Heart right ventricle (tissue), 16 donors: Measurements from ENCODE around the gene DDX24. TPM values are rescaled to one million over a fixed set of nuclear protein-coding genes. Genes with fewer than 3 reads are reported as not detected.

ENCODE experiments used
- ATAC-seq, 8 donors: fragments of 200-7000 bp; cut with Tn5 transposase; one replicate each; pipeline ENCODE4 v1.9.1; 2020; ENCODE audit warnings: mild to moderate bottlenecking in 8 of 8, moderate library complexity in 8 of 8, moderate number of reproducible peaks in 1 of 8
- DNase-seq, 2 donors: peaks; one replicate each; pipeline ENCODE4 v3.0.0-alpha.2; 2020
- H3K27ac ChIP-seq, 10 donors: fragments of 200-600 bp; sonication (generic) in 2 of 10; one replicate each; pipeline versions ENCODE4 v1.5.0 to v1.8.0; 2020 to 2022; ENCODE audit warnings: mild to moderate bottlenecking in 3 of 10
- H3K27me3 ChIP-seq, 7 donors: fragments of 200-600 bp; one replicate each; pipeline ENCODE4 v1.8.0; 2021 to 2022; ENCODE audit warnings: mild to moderate bottlenecking in 2 of 7
- H3K36me3 ChIP-seq, 9 donors: fragments of 200-600 bp; sonication (generic) in 1 of 9; one replicate each; pipeline versions ENCODE4 v1.5.0 to v1.8.0; 2020 to 2022; ENCODE audit warnings: mild to moderate bottlenecking in 2 of 9
- H3K4me1 ChIP-seq, 9 donors: fragments of 200-600 bp; sonication (generic) in 1 of 9; one replicate each; pipeline versions ENCODE4 v1.5.0 to v1.8.0; 2020 to 2022; ENCODE audit warnings: mild to moderate bottlenecking in 4 of 9
- H3K4me3 ChIP-seq, 10 donors: fragments of 200-600 bp; sonication (generic) in 2 of 10; one replicate each; pipeline versions ENCODE4 v1.5.0 to v1.8.0; 2020 to 2022; ENCODE audit warnings: mild to moderate bottlenecking in 7 of 10, moderate library complexity in 2 of 10
- H3K9me3 ChIP-seq, 11 donors: fragments of 200-600 bp in 10 of 11; sonication (generic) in 2 of 11; one replicate each; pipeline versions ENCODE4 v1.5.0 to v1.8.0; 2013 to 2022; ENCODE audit warnings: mild to moderate bottlenecking in 2 of 11, control low read depth in 1 of 11, moderate library complexity in 1 of 11
- CTCF ChIP-seq, 9 donors: fragments of 200-600 bp; sonication (generic) in 2 of 9; IDR thresholded peaks; one replicate each; pipeline versions ENCODE4 v1.5.0 to v1.8.0; 2021 to 2022; ENCODE audit warnings: antibody characterized with exemption in 9 of 9, mild to moderate bottlenecking in 5 of 9, moderate library complexity in 1 of 9
- WGBS, 2 donors: extraction: QIAGEN DNeasy Blood & Tissue Kit; methylation state at CpG; one replicate each; pipeline ENCODE4 v1.1.7; 2013; ENCODE audit warnings: inconsistent platforms in 1 of 2; 5-methylcytosine and 5-hydroxymethylcytosine counted together
- intact Hi-C, 10 donors: fragments of 100-400 bp; cut with DNase I; formaldehyde crosslinking; loops; one replicate each; pipeline versions ENCODE4 v1.11.1 to v1.14.2; 2022
- polyA plus RNA-seq, 2 donors: library from polyadenylated mRNA; stranded (reverse); fragments of 200-250 nt; gene quantifications; one replicate each; pipeline ENCODE4 v1.2.3, GENCODE V29; 2013
- total RNA-seq, 10 donors: library from RNA; stranded (reverse); fragmentation: NEBNext Ultra II Directional in 3 of 10; extraction: Animal tissue kit (Norgen Biotek cat#: 25700) in 3 of 10; gene quantifications; one replicate each; pipeline versions ENCODE4 v1.2.1 to v1.2.4, GENCODE V29; 2021 to 2023
- donor health status: Arrhythmogenic right ventricular cardiomyopathy.
- donor health status: ischemic (EF 13 %, LVEDD 7.1; RV severe dilation, severe dysfunction).
- donor health status: healthy with polysubstance abuse.
- donor health status: DM: no; HTN: yes; CAD: no.
- donor health status: DM: no; HTN: no; CAD: no.
- donor health status: ischemic (EF 25% LVEDD 6.9; RV normal size, moderate dysfunction).
- donor health status: ischemic (EF 25% LVEDD 5.7; RV mildly dilated, moderate dysfunction).
- donor health status: healthy.
- donor health status: DM: yes; HTN: yes; CAD: no.
- donor health status: Ischemic cardiomyopathy.
- donor health status: ischemic (EF 35%, LVEDD 5.7; RV mildly dilated, moderate dysfunction).
- donor health status: nonischemic (EF 11% LVEDD 7.7; RV severe dilation, severe dysfunction).
- donor health status: DM: yes; HTN: yes; CAD: no.
- donor health status: PGD.
- donor health status: ischemic (EF 29% LVEDD 5.4; RV normal size, mild dysfunction).
- donor health status: nonischemic (EF 23%, LVEDD 6.1; RV moderate dilation, normal function).

DDX24 gene
- total and polyA plus RNA-seq, 12 donors = 94.1 to 269 (median 234) TPM

DNA sequence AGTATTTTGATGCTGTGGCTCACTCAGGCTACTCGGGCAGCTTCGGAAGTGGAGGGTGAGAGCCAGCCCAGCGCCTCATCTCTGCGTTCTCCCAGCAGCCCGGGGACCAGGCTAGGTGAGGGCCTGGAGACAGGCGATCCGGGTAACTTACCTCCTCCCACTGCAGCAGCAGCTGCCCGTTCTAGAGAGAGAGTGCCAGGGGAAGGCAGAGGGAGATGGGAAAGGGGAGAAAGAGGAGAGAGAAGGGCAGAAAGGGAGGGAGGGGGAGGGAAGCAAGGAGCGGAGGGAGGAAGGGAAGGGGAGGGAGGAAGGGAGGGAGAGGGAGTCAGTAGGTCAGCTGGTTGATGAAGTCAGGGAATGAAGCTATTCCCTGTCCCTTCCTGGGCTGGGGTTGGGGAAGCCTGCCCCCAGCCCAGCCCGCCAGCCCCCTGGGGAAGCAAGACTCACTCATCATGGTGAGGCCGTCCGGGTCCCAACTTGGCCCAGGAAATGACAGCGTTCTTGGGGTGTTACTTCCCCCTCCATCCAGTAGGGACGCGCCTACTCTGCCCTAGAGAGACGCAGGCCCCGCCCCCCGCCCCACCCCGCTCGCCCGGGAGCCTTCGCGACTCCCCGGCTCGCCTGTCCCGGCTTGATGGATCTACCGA is 48.2 kb upstream of the DDX24 start, which contains the start of gene IFI27L2:
TSS of gene IFI27L2 (minus strand) at position 494 of the 647 bp plus-strand sequence. CDS start at position 454, 40 bp downstream.
- peak; percentile 72 to 86 for DNase-seq
- Histone ChIP-seq H3K4me1 (peaks cover 0 to 18% (median 9%) of the 10 kb centered on the region in 9 donors), H3K27me3 (no peaks in the 10 kb centered on the region), H3K9me3 (no peaks in the 10 kb centered on the region), H3K36me3 (peaks cover 0 to 9% (median 0%) of the 10 kb centered on the region in 9 donors), H3K4me3 (peak within 1 kb of the TSS; percentile 41 to 63 (median 60)), H3K27ac (peak within 1 kb of the TSS in 9 of 10 donors; percentile 59 to 91 (median 78))
- 1 to 2% methylated on average over 27 of the region's 27 CpGs for WGBS, 2 donors
- TF ChIP-seq CTCF (IDR thresholded peaks at IDR 0.05) = peak in 8 of 9 donors; percentile 25 to 56 (median 40)
- ATAC-seq = peak; percentile 92 to 98 (median 95)
- intact Hi-C loops = loop anchor here in 3 of 10 donors (2.0 to 5.0 kb wide), 4 partner anchors 18 to 92 kb away; partner anchors contain the start of genes DDX24 (in 1 of the 3), IFI27 (in 1 of the 3), IFI27L1 (in 1 of the 3) and PPP4R4 (in 1 of the 3)

DNA sequence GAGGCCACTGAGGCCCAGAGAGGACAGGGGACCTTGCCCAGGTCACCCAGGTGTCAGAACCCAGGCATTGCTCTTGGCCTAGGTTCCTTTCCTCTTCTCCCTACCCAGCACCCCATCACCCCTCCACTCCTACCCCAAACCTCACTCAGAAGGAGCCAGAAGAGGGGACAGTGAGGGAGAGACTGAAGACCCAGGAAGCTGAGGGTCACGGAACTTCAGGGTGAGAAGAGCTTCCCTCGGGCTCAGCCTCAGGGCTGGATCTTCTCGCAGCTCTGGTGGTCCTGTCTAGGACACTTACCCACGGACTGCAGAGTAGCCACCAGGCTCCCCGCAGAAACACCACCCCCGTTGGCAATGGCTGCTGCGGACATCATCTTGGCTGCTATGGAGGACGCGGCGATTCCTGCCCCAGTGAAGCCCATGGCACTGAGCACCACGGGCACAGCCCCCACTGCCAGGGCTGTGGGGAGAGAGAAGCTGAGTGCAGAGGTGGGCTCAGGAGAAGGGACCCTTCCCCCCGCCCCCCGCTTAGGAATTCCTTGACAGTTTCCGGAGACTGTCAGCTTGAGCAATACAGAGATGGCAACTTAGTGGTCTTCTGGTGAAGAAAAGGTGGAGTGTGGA is 47.3 kb upstream of the DDX24 start:
- H3K4me1 ChIP-seq = peaks cover 0 to 18% (median 9%) of the 10 kb centered on the region in 9 donors
- intact Hi-C loops = loop anchor here in 3 of 10 donors (2.0 to 5.0 kb wide), 4 partner anchors 18 to 91 kb away; partner anchors contain the start of genes DDX24 (in 1 of the 3), IFI27 (in 1 of the 3), IFI27L1 (in 1 of the 3) and PPP4R4 (in 1 of the 3)
- no peaks in the 10 kb centered on the region for H3K9me3 ChIP-seq
- no peak for DNase-seq
- TF ChIP-seq CTCF (IDR thresholded peaks at IDR 0.05) = no peak
- no peaks in the 10 kb centered on the region for H3K27me3 ChIP-seq
- ATAC-seq = no peak
- H3K4me3 ChIP-seq = peak overlapping the region in 1 of 10 donors; percentile 58
- H3K36me3 ChIP-seq = peaks cover 0 to 9% (median 0%) of the 10 kb centered on the region in 9 donors
- 90 to 93% methylated on average over 14 of the region's 14 CpGs for WGBS, 2 donors
- peak overlapping the region in 7 of 10 donors; percentile 72 to 91 (median 81) for H3K27ac ChIP-seq

GRCh38 chr14:94127330-94127729 is 46.3 kb upstream of the DDX24 start:
- Histone ChIP-seq H3K36me3 (peaks cover 0 to 9% (median 0%) of the 10 kb centered on the region in 9 donors), H3K9me3 (no peaks in the 10 kb centered on the region), H3K4me1 (peaks cover 0 to 18% (median 9%) of the 10 kb centered on the region in 9 donors), H3K27me3 (no peaks in the 10 kb centered on the region), H3K4me3 (no peak overlapping the region), H3K27ac (no peak overlapping the region)
- intact Hi-C loops = loop anchor here in 2 of 10 donors (5.0 kb wide), 2 partner anchors 45 to 90 kb away; partner anchors contain the start of genes DDX24 (in 1 of the 2) and IFI27L1 (in 1 of the 2)
- ATAC-seq (no peak), DNase-seq (no peak)
- no peak for TF ChIP-seq CTCF (IDR thresholded peaks at IDR 0.05)
- WGBS, 2 donors = 92 to 93% methylated on average over 6 of the region's 6 CpGs

- no peak for TF ChIP-seq CTCF (IDR thresholded peaks at IDR 0.05)
- H3K4me1 ChIP-seq = peaks cover 0 to 18% (median 9%) of the 10 kb centered on the region in 9 donors
- H3K36me3 ChIP-seq = peaks cover 0 to 9% (median 0%) of the 10 kb centered on the region in 9 donors
- no peak overlapping the region for H3K27ac ChIP-seq
- no peaks in the 10 kb centered on the region for H3K9me3 ChIP-seq
- no peak for DNase-seq
- intact Hi-C loops = loop anchor here in 2 of 10 donors (5.0 kb wide), 2 partner anchors 44 to 89 kb away; partner anchors contain the start of genes DDX24 (in 1 of the 2) and IFI27L1 (in 1 of the 2)
- no peaks in the 10 kb centered on the region for H3K27me3 ChIP-seq
- WGBS, 2 donors = 86 to 89% methylated on average over 5 of the region's 5 CpGs
- no peak for ATAC-seq
- no peak overlapping the region for H3K4me3 ChIP-seq
Measured at GRCh38 chr14:94126800-94127199, 45.8 kb upstream of the DDX24 start.
